NCI-H2107 (cell line): Measurements from ENCODE around the gene FCRL6.
A peak's percentile ranks its signal among the peaks of the same experiment; 100 is the strongest.

Source experiments
- DNase-seq: peaks from one replicate; lab custom pipeline; 2025; lab: John Stamatoyannopoulos, UW

FCRL6 gene, protein sequence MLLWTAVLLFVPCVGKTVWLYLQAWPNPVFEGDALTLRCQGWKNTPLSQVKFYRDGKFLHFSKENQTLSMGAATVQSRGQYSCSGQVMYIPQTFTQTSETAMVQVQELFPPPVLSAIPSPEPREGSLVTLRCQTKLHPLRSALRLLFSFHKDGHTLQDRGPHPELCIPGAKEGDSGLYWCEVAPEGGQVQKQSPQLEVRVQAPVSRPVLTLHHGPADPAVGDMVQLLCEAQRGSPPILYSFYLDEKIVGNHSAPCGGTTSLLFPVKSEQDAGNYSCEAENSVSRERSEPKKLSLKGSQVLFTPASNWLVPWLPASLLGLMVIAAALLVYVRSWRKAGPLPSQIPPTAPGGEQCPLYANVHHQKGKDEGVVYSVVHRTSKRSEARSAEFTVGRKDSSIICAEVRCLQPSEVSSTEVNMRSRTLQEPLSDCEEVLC

DNA sequence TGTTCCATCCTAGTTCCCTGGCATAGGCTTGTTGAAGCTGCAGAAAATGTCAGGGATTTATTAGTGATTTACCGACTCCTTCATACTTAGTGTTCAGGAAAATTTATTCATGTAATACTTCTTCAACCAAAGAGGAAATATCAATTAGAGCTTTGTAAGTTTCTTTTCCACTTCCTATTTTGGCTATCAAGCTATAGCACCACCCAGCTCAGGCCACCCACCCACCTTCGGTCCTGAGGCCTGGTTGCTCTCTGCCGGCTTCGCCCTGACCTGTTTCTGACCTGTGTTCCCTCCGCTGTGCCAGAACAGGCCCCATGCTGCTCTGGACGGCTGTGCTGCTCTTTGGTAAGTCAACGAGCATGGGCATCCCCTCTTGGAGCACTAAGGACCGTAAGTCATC lies at the start of gene FCRL6:
Gene FCRL6, plus strand, starts transcription at position 250 of the 400 bp plus-strand sequence. Its CDS starts 65 bp downstream, at position 315.
- DNase-seq = no peak

DNA sequence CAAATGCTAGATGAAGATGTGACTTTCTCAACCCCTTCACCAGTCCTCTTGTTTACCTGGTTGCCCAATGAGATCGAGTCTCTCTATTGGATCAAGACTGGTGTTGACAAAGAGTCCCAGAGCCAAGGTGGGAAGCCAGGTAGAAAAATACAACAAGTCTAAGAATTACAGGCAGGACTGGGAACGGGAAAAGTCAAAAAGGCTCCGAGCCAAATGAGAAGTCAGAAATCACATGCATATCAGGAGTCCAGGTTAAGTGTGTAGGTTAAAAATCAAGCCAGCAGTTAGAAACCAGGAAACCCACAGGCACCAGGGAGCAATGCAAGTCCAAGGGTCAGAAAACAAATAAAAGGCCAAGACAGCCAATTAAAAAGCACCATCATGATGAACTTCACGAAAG lies 48.8 kb upstream of the FCRL6 start:
- DNase-seq = no peak

DNA sequence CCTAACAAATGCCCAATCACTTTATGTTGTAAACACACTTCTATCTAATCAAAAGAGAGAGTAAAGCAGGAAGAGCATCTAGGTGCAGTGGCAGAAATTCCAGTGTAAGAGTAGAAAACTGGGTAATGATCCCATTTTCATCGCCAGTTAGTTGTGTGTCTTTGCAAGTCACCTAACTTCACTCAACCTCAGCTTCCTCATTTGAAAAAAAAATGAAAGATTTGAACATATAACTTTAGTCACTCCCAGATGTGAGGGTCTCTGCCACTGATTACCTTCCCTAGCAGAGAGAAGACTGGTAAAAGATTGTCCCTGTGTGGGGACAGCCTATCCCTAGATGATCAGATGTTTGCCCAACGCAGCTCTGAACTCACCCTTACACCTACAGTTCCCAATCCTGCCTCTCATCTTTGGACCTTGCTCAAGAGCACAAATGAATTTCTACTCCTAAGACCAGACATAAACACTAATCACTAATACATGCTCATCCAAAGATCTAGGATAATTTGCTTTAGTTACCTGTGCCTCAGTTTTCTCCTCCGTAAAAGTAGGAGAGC lies 46.6 kb upstream of the FCRL6 start:
- no peak for DNase-seq

DNA sequence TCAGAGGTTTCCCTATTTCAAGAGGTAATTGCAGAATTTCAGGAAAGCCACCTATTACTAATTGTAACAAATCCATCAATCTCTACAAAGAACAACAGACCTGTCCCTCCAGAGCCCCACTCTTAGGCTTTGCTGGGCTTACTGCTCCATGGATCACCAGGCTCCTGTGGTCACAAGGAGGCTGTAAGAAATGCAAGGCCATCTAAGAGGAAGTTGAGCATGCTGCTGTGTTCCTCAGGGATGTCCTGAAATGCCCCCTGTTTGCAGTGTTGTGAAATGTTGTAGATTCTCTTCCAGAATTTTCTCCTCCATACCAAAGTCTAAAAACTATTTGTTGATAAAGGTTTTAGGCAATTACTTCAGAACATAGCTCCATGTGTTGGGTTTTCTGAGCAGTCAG lies 45.8 kb upstream of the FCRL6 start:
- no peak for DNase-seq

DNA sequence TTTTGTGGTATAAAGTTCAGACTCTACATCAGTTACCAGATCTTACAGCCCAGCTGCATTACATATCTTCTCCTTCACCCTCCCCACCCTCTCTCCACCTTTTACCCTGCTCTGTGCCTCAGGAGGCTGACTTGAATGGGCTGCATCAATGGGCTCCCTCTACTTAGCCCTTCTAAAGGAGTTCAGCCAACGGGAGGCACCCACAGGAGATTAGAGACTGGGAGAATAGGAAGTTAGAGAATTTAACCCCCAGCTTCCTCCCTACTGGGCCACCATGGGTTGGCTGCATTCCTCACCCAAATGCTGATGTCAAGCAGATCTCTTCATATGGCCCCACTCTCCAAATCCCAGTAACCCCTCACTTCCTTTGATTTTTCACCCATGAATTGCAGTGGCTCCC lies 38.5 kb upstream of the FCRL6 start:
- DNase-seq = no peak

DNA sequence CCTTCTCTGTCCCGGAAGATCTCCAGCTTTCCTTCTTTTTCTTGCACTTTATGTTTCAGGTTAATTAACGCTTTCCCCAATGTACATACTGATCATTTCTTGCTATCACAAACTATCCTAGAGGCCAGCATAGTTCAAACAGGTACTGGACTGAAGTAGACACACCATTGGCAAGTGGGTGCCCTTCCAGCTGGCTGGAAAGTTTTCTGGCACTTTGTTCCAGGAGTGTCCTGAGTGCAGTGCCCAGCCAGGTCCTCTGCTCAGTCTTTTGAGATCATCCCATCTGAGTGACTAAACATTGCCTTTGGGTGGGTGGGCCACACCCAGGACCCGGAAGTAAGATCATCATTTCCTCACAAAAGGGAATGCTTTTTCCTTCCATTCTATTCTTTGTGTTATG lies 36.4 kb upstream of the FCRL6 start:
- DNase-seq = no peak

DNA sequence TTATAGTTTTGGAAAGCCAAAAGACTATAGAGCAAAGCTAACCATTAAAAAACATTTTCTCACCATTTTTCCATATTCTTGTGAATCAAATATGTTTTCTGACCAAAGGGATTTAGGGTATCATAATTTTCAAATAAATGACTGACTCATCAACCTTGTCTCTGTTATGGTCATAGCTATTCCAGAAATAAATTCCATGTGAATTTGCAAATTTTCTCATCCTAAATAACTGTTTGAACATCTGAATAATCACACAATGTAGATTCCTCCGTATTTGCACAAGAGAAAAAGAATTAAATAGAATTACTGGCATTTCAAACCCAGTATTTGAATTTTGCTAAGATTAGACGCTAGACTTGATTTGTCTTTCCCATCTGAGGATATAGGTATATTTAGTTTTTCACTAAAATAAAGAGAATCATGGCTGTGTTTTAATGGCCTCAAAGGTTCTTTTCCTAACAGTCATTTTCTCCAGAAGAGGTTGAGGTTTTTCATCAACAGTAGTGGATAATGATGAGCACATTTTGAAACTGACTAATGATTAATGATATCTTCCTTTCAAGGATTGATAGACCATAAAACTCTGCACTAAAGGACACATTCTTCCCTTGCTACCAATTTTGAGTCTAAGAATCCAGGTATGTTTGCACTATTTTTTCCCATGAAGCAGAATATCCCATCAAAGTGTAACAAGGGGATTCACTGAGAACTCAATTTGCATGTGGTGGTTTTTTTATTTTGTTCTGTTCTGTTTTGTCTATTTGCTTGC lies 30.8 kb upstream of the FCRL6 start:
- no peak for DNase-seq

DNA sequence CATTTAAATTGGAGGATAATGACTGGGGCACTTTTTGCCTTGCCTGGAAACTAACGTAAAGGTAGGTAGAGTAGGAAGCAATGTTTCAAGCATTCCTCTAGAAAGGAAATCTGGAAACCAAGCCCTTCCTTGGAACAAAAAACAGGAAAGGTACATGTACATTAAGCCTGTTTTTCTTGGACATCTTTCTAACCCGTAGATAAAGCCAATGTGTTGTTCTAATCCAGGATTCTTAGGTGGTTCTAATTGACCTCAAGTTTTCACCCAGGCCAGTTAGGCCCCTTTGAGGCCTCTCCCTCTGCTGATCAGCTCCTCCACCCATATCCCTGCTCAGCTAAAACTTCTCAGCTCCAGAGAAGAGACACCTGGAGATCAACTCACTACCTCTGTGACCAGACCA lies 27.7 kb upstream of the FCRL6 start:
- DNase-seq = no peak

DNA sequence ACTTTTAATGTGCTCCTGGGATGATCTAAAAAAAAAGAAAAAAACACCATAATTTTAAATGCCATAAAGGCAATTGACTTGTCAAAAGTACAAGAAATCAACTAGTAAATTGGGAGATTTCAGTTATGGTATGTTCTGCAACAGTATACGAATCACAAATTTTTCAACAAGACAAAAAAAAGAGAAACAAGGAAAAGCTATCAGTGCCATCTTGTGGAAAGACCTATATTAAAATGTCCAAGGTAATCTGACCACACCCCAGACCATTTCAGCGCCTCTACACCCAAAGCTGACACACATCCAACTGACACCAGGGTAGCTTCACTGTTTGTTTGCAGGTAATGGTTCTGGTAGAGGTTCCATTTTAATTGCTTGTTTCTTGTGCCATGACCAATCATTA lies 26.4 kb upstream of the FCRL6 start:
- DNase-seq = no peak

DNA sequence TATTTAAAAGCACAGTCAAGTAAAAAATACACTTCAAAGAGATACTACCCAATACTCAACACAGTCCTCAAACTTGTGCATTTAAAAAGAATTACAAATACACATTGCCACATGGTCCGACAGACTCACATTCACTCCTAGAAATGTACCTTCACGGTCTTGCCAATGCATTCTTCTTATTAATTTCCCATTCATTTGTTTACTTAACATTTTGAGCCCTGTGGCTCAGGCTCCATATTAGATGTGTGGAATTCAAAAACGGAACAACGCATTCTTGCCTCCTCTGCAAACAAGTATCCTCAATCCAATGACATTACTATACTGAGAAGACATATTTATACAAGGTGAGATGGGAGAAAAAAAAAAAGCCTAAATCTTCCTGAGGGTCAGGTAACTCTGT lies 23.9 kb upstream of the FCRL6 start:
- DNase-seq = no peak

DNA sequence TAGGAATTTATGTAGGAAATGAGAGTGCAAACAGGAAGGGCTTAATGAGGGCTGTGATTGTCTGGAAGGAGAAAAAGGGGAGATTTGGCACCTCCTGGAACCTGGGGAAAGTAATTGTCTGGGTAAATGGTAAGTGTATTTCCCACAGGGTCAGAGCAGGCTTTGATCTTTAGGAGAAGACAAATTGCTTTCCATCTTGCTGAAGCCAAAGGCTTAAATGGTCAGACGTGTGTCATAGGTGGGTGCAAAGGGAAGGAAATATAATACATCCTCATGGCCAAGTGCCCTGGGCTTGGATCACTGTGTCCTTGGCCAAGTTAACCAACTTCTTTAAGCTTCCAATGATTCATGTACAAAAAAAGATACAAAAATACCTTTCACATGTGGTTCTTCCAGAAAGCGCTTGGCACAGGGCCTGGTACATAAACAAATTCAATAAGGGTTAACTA lies 22.7 kb upstream of the FCRL6 start:
- DNase-seq = no peak

DNA sequence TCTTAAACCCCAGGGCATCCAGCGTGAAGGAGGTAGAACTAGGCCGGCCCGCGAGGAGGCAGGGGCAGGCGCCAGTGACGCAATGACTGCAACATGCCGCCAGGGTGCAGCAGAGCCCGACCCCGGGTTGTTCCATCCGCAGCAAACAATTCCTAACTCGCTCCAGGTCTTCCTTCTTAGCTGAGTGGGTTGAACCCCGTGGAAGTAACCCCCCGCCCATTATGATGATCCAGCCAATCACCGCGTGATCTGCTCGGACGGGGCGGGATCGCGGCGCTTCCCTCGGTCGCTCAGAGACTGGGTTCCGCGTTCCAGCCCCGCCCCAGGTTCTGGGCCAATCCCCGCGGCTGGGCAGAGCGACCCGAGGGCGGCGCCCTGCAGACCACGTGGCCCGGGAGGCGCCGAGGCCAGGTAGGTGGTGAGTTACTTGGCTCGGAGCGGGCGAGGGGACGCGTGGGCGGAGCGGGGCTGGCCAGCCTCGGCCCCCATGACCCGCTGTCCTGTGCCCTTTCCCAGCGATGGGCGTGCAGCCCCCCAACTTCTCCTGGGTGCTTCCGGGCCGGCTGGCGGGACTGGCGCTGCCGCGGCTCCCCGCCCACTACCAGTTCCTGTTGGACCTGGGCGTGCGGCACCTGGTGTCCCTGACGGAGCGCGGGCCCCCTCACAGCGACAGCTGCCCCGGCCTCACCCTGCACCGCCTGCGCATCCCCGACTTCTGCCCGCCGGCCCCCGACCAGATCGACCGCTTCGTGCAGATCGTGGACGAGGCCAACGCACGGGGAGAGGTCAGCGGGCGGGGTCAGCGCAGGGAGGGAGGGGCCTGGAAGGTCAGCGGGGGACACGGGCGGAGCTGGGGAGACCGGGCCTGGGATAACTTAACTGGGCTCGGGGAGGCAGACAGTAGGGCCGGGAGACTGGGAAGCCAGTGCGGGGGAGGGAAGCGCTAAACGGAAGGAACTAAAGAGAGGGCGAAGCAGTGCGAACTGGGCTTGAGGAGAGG lies 21.3 kb upstream of the FCRL6 start, which contains the start of gene DUSP23:
Gene DUSP23, plus strand, starts transcription at position 380 of the 1,000 bp plus-strand sequence. Its CDS starts 139 bp downstream, at position 519.
- DNase-seq = peak; percentile 98

DNA sequence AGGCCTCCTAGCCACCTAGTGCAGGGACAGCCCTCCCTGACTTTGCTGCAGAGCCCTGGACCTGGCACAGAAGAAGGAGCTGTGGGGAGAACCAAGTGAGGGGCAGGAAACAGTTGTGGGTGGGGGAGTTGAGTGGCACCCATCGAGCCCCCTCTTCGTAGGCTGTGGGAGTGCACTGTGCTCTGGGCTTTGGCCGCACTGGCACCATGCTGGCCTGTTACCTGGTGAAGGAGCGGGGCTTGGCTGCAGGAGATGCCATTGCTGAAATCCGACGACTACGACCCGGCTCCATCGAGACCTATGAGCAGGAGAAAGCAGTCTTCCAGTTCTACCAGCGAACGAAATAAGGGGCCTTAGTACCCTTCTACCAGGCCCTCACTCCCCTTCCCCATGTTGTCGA lies 20.2 kb upstream of the FCRL6 start:
- no peak for DNase-seq

DNA sequence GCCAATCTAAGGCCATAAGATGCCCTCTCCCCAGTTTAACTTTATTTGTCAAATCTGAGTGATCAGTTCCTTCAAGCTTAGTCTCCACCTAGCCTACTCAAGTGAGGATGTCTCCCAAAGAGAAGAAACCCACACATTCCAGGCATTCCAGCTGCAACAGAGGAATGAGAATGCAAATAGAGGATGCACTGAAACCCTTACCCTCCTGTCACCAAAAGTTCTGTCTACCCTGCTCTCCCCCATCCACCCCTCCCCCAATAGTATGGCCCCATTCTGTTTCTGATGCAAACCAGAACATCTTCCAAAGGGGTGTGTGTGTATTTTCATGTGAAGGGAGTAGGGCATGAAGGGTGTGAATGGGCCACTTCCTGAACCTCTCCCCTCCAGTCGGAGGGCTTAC lies 18.4 kb upstream of the FCRL6 start:
- no peak for DNase-seq

DNA sequence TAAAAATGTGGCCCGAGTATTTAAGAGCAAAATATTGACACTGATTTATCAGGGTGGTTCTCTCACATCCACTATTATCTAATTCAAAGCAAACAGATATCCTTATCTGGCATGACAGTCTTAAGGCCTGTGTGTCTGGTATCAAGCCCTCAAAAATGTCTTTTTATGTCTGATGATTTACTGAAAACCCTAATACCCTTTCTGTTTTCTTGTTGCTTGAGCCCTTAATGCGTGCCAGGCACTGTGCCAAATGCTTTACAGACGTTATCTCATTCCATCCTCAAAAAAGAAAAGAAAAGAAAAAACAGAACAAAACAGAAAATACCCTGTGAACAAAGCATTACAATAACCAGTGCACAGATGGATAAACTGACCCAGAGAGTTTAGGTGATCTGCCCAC lies 15.7 kb upstream of the FCRL6 start:
- no peak for DNase-seq

DNA sequence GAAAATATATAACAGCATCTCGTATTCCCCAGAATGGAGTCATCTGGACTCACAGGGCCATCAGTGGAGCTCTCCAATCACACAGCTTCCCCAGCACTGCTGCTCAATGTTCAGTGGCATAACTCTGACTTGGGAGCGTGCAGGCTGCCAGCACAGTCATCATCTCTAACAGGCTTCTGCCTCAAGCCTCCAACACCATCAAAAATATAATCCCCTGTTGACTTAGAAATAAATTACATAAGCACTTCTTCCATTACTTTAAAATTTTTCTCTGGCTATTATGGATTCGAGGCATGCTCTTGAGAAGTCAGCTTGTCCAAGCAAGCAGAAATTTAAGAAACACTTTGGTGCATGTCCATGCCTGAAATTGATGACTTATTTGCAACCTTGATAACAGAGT lies 15.2 kb upstream of the FCRL6 start:
- no peak for DNase-seq

DNA sequence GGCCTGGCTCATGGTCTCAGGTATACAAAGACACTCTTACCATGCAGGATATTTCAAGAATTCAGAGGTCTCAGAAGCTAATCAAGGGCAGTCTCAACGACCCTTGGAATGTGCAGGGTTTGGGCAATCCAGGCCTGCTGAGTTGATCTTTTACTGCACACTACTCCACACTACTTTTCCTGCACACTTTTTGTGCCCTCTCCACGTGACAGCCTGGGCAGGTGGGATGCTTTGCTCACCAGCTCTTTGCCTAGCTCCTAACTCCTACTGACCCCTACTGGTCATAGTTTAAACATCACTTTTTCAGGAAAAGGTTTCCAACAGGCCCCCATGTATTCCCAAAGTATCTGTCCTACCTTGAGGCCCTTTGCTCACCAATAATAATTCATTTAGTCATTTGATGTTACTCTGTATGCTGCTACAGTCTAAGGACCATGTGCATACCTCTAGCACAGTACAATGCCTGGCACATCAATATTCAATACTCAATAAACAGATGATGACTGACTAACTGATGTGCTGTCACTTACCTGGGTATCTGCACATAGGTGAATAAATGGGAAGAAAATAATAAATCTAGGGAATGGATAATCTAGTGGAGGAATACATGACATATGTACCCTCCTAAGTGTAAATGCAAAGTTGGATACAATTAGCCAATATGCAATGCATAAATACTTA lies 11.8 kb upstream of the FCRL6 start:
- DNase-seq = no peak

DNA sequence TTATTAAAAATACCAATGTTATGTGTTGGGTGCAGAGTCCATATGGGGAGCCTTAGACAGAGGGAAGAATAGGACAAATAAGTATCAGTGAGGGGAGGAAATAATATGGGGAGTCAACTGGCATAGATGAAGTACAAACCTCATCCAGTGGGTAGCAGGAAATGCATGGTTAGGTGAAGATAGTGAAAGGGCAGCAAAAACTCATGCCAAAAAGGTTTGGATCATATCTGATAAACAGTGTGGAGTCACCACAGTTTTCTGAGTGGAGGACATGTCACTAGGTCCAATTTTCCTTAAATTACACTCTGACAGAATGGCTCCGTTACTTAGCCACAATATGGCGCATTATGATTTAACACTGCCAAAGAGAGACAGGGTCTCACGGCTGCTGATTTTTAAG lies 11.1 kb upstream of the FCRL6 start:
- DNase-seq = no peak

DNA sequence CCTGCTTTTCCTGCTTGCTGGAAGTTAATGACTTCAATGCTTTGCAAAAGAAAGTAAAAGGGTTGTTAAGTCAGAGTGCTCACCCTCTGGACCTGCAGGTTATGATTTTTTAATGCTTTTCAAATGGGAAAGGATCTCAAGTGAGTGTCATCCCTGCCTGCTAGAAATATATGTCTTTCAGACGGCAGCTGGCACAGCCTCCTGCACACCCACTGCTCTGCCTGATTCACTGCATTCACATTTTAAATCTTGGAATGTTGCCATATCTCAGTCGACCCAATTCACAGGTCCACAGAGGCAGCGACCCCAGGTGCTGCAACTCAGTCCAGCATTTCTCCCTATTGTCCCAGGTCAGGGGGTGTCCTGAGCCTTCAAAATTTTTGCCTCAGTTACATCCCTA lies 10.7 kb upstream of the FCRL6 start:
- no peak for DNase-seq

DNA sequence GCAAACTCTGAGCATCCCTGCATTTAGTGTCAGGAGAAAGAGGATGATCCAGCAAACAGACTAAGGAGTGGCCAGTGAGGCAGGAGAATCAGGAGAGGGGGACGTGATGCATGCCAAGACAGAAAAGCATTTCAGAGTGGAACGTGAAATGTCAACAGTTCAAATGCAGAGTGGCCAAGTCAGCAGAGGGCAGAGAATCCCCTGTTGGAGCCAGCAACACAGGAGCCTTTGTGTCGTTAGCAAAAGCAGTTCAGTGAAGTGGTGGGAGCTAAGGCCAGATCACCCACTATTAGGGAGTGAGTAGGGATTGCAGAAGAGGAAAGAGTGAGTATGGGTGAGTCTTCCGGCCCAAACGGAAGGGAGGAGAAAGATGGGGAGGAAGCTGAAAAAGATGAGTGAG lies 6.6 kb upstream of the FCRL6 start:
- DNase-seq = no peak

DNA sequence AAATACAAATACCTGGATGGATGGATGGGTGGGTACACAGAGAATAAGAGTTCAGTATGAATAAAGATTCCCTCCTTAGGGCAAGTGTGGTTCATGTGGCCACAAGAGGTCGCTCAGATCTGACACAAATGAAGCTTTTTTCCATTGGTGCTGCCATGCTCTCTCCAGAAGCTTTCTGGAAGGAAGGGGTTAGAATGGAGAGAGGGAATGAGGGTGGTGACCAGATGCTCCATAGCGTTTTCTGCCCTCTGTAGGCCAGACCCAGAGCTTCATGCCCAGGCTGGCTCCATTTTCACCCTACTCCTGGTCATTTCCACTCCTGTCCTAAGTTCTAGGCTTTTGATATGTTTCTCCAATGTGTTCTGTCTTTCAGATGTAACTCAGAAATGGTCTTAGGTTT lies 3.3 kb upstream of the FCRL6 start:
- DNase-seq = peak; percentile 86
